Activated CD4-positive, alpha-beta T cell treated with anti-CD3 and anti-CD28 coated beads for 48 hours (primary cell): ENCODE measurements around the gene RFPL2.
"Not testable (repeated sequence)": the region's sequence is repeated elsewhere in the genome, so short reads cannot be mapped to it uniquely, and the experiment has no call there.

Experiments
- DNase-seq: peaks from one replicate; pipeline ENCODE4 v3.0.0-alpha.2; 2020

Gene RFPL2

GRCh38 chr22:32160411-32160810 is 44.5 kb downstream of the RFPL2 start:
- not testable (repeated sequence) for DNase-seq

DNA sequence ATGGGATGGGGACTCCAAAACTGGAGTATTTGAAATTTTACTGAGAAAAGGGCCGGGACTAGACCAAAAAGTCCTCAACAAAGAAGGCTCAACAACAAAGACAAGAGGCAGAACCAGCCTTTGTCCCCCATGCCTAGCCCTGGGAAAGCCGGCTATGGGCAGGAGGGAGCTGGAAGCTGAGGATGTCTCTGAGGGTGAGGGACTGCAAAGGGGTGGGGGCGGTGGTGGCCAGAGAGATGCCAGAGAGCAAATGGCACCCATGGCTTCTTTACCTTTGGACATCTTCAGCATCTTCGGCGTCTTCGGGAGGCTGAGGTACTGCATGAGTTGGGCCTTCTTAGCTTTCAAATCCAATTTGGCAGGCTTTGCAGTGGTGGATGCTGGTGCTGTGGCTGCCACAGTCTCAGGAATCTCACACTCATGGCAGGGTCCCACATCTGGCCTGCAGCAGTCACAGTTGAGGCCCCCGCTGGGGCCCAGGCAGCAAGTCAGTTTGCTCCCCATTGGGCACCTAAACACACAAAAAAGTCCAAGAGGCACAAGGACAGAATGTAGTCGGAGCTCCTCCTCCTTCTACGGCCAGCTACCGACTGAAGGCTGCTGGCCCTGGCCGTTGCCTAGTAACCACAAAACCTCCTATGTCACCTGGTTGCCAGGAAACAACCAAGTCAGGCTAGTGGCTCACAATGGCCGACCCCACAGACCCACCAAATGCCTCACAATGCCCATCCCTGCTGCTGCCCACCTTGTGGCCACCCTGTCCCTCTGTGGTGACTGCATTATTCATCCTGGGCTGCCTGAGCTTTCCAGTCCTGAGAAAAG is 46.0 kb downstream of the RFPL2 start, which contains the start of gene C22orf42:
Gene C22orf42, minus strand, starts transcription at position 592 of the 822 bp plus-strand sequence. Its CDS starts 88 bp downstream, at position 504.
- DNase-seq: no peak

DNA sequence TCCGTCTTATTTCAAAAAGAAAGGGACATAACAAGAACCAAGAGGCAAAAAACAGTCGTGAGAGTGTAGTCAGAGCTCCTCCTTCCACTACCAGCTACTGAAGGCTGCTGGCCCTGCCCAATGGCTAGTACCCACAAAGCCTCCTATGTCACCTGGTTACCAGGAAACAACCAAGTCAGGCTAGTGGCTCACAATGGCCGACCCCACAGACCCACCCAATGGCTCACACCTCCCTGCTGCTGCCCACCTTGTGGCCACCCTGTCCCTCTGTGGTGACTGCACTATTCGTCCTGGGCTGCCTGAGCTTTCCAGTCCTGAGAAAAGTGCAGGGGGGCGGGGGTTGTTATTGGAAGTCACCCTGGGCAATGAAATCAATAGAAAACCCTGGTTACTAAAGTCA is 47.2 kb downstream of the RFPL2 start:
- not testable (repeated sequence) for DNase-seq

- not testable (repeated sequence) for DNase-seq
Measured at GRCh38 chr22:32154727-32155126, 50.1 kb downstream of the RFPL2 start.

DNA sequence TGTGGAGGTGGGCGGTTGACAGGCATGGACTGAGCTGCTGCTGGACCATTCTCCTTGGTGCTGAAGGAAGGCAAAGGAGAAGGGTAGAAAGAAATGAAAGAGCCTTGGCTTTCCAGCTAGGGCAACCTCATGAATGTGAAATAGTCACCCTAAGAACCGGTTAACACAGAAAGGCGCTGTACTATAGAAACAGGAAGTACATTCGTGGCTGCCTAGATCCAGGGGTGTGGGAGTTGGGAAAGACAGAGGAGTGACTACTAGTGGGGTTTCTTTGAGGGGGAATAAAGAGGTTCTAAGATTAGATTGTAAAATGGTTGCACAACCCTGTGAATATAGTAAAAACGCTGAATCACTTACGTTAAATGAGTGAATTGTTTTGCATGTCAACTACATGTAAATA is 53.2 kb downstream of the RFPL2 start:
- not testable (repeated sequence) for DNase-seq

DNA sequence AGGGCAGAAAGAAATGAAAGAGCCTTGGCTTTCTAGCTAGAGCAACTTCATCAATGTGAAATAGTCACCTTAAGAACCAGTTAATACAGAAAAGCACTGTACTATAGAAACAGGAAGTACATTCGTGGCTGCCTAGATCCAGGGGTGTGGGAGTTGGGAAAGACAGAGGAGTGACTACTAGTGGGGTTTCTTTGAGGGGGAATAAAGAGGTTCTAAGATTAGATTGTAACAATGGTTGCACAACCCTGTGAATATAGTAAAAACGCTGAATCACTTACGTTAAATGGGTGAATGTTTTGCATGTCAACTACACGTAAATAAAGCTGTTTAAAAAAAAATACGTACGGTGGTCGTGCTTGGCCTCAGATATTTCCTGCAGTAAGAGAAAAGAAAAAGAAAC is 54.2 kb downstream of the RFPL2 start:
- DNase-seq: not testable (repeated sequence)

DNA sequence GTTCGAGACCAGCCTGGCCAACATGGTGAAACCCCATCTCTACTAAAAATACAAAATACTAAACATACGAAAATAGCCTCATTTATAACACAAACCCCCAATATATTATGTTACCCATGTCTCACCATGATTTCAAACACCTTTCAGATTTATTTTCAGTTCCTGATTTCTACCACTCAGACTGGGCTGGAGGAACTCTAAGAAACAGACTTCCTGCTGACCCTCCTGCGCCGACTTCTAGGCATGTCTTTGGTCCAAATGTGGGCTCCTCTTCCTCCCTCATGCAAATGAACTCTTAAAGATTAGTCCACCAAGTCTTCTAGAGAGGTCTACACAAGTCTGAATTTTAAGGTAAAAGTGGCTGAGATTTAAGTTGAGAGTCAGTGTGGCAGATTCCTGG is 56.5 kb downstream of the RFPL2 start:
- DNase-seq: not testable (repeated sequence)

- DNase-seq: not testable (repeated sequence)
Measured at GRCh38 chr22:32147128-32147527, 57.7 kb downstream of the RFPL2 start.

- DNase-seq: no peak
Measured at GRCh38 chr22:32144496-32145274, 60.2 kb downstream of the RFPL2 start.

- peak; percentile 31 for DNase-seq
Measured at GRCh38 chr22:32142600-32142999, 62.3 kb downstream of the RFPL2 start.

- not testable (repeated sequence) for DNase-seq
Measured at GRCh38 chr22:32140688-32141087, 64.2 kb downstream of the RFPL2 start.
